Left lobe of liver (tissue), 2 donors: ENCODE data around the gene KCNJ15. TPM values are rescaled to one million over a fixed set of nuclear protein-coding genes. Genes with fewer than 3 reads are reported as not detected.
"Not testable (repeated sequence)": the region's sequence is repeated elsewhere in the genome, so short reads cannot be mapped to it uniquely, and the experiment has no call there.

Source experiments
- ATAC-seq: fragments of 200-7000 bp; cut with Tn5 transposase; one replicate; pipeline ENCODE4 v1.9.1; 2020; ENCODE audit warnings: mild to moderate bottlenecking, moderate library complexity
- DNase-seq: peaks from one replicate; pipeline ENCODE4 v3.0.0-alpha.2; 2020; ENCODE audit warnings: low spot score
- total RNA-seq: library from RNA; stranded (reverse); gene quantifications from one replicate; pipeline ENCODE4 v1.2.1, GENCODE V29; 2021
- donor health status: DM: no; HTN: no; CAD: no; lungs with moderate emphysema.
- donor health status: DM: no; HTN: yes; CAD: no.

KCNJ15 gene
- total RNA-seq, 1 donor from 2014 or later, result 1.8 TPM

DNA sequence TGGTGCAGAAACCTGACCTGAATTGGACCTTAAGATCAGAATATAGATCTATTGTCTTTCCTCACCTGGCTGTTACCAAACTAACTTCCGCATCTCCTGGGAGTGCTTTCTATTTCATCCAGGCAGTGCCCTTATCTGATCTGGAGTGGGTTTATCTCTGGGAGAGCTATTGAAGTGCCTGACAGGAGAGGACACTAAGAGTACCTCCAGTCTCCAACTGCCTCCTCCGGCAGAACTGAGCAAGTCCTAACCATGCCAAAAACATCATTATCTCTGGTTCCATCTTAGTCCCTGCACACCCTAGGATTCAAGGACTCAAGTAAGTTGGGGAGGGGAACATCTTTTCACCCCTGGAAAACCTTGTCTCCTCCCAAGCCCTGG, 12.4 kb upstream of the KCNJ15 start:
- no peak for ATAC-seq

DNA sequence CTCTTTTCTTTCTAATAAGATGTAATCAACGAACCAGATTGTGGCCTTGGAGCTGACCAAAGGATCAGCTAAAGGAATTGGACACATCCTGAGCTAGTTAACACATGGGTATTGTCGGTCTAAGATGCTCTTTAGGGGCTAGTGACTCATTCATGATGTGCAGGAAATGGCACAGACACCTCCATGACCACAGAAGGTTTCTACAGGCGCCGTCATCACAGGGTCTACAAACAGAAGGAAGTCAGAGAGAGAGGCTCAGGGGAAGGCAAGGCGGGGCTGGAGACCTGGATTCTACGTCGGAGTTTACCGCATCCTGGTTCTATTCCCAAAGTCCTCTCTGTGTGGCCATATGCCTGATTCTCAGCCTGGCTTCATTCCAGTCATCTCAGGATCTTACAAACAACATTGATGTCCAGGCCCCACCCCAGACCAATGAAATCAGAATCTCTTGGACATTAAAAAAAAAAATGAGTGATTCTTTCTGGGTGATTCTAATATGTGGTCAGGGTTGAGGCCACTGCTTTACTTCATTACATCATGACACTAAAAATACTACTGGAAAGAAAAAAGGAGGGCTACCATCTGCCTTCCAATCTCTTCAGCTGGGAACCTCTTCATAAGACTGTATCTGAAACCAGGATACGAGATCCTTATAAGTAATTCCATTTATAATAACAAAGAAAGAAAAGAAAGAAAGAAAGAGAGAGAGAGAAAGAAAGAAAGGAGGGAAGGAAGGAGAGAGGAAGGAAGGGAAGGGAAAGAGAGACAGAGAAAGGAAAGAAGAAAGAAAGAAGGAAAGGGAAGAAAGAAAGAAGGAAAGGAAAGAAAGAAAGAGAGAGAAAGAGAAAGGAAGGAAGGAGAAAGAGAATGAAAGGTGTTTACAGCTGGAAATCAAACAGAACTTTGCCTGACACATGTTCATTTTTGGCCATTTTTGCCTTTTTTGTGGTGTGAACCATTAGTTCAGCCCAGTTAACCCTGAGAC, 11.6 kb upstream of the KCNJ15 start:
- no peak for DNase-seq
- ATAC-seq, result no peak

More for the DNA sequence above, 12.4 kb upstream of the KCNJ15 start:
- no peak for DNase-seq

DNA sequence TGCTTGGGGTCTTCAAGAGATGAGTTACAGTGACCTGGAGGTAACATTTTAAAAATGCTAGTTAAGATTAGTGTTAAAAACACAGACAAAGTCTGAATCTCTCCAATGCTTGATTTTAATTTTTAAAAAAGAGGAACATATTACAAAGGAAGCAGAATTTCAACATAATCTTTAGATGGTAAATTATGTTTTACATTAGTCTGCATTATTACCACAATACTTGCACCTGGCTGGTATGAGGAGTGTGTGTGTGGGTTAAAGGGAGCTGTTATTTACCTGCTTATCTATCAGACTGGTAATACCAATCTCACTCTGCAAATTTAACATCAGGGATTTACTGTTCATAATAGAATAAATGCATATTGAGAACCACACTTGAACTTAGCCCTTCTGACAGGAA, 10.3 kb upstream of the KCNJ15 start:
- ATAC-seq (no peak), DNase-seq (no peak)

DNA sequence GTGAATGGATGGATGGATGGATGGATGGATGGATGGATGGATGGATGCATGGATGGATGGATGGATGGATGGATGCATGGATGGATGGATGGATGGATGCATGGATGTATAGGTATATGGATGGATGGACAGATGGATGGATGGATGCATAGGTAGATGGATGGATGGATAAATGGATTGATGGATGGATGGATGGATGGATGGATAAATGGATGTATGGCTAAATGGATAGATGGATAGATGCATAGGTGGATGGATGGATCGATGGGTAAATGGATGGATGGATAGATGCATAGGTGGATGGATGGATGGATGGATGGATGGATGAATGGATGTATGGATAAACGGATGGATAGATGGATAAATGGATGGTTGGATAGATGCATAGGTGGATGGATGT, 9.7 kb upstream of the KCNJ15 start:
- DNase-seq, ATAC-seq: not testable (repeated sequence)

DNA sequence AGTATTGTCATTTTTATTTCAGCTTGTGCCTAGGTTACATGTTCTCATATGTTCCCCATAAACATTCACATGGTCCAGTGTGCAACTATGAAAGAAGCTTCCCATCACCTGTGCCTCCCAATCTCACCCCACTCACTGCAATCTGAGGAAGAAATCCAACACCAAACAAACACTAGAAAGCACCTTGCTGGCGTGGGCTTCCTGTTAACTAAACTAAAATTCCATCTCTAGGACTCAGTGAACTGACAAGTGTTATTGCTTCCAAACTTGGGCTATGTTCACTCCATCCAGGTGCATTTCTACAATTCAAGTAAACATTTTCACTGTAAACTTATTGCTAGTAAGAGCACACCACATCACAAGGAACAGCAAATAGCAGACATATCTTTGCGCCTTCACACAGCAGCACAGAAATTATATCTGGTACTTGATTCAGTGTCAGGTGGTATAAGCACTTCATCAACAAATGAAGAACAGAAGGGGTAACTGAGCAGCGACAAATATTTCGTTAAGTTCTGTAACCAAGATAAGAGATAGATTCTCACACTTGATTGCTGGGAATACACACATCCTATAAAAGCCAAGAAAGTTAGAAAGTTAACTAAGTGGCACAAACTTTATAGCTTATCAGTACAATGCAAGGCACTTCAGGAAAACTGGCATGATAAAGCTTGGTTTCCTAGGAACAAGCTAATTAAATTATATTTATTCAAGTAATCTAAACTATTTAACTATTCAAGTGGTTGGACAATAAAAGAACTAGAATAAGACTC, 8.9 kb upstream of the KCNJ15 start:
- DNase-seq (no peak), ATAC-seq (no peak)

DNA sequence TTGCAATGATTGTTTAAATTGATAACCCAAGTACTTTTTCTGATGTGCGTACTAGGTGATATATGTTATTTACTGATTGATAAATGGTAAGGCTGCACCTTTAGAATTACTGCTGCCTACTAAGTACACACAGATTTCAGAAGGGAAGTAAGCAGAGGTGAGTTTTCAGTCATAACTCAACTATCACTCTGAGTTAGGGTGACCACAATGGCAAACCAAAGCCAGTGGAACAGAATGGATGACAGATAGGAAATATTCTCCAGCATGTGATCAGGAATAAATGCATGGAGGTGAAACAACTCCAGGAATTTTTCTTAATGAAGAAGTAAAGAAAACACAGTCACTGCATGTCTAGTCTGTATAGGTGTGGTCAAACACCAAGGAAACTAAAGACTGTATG, 7.5 kb upstream of the KCNJ15 start:
- no peak for ATAC-seq

DNA sequence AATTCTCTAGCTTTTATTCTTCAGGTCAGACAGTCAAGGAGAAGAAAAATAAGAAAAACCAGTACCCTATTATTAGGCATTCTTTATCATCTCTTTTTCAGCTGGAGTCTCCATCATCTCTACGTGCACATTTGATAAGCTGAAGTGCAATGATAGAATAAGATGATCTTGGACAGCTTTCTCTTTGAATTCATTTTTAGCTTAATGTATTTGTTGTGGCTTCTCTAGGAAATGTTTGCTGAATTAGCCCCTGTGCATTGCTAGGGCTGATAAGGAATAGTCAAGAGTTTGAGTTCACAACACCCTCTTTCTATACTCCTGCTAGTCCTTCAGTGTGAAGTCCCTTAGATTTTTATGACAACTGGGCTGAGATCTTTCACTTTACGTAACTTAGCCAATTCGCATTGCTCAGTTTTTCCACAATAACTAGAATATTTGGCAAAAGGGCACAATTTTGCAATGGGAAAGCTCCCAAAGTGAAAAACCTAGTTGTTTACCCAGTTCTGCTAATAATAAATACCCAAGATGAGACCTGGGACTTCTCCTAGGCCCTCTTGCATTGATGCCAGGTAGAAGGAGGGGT, 7.0 kb upstream of the KCNJ15 start:
- ATAC-seq (peak; percentile 37), DNase-seq (no peak)

More for the DNA sequence above, 7.5 kb upstream of the KCNJ15 start:
- DNase-seq, result no peak

DNA sequence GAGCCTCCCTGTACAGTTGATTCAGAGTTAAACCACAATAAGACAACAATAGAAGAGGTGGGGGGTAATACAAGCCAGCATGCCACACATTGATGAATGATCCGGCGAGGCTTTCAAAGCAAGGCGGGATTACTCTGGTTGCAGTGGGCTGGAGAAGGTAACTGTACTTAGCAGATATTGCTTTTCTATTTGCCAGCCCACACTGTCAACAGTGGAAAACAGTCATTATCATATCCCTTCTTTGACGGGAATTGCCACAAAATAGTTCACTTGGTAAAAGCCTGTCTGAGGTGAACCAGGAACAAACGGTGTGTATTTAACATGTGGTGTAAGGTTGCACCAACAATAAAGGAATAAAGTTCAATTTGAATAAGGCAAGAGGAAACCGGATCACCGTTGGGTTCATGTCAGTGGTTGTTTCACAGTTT, 5.8 kb upstream of the KCNJ15 start:
- ATAC-seq, result peak; percentile 90
- no peak for DNase-seq

DNA sequence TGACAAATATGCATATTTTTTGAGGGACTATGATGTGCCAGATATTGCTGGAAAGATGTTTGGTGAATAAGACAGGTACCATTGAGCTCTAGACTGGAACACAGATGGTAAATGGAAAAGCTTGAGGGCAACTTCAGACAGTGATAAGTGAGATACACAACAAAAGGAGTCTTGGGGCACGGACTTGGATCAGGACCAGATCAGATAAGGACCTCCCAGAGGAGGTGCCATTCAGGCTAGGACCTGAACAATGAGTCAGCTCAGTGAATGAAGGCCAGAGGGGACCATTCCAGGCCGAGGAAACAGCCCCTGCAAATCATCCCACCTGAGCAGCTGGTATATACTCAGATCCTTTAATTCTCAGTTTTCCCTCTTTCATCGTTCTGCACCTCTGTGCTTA, 1.8 kb upstream of the KCNJ15 start:
- no peak for DNase-seq
- no peak for ATAC-seq

DNA sequence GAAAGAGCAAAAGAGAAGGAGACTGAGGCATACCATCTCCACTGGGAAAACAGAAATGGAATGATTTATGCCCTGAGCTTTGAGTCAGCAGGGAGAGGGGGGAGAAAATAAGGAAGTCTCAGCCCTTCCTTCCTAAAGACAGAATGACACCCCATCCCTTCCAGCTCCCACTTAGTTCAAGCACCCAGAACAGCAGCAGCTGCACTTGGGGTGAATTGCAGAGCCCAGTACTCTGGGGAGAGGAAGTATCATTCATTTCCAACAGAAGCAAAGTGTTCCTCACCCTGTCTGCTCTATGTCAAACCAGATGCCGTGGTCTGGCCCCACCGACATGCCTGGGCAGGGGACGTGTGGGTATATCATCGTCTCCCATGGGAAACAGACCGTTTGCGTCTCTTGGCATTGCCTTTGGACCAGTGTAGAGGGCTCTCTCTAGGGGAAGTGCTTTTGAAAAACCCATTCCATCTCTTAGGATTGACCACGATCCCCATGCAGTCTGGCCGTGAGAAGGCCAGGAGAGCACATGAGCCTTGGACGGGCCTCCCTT, 1.1 kb upstream of the KCNJ15 start:
- DNase-seq, result no peak

DNA sequence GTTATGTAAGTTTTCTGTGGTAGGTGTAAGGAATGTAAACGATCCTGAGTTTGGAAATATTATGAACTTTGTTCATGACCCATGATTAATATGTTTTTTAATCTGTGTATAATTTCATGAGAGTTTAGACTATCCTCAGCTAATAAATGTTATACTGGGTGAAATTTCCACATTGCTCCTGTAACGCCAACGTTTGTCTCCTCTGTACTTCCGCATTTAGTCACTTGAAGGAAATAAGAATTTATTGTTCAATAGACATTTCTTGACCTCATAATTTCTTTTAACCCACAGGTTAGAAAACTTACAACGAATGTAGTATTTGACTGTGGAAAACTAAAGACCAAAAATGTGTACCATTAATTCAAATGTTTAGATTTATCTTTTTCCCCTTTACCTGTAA, 876 bp downstream of the KCNJ15 start:
- no peak for ATAC-seq
- no peak for DNase-seq

More for the DNA sequence above, 1.1 kb upstream of the KCNJ15 start:
- no peak for ATAC-seq

DNA sequence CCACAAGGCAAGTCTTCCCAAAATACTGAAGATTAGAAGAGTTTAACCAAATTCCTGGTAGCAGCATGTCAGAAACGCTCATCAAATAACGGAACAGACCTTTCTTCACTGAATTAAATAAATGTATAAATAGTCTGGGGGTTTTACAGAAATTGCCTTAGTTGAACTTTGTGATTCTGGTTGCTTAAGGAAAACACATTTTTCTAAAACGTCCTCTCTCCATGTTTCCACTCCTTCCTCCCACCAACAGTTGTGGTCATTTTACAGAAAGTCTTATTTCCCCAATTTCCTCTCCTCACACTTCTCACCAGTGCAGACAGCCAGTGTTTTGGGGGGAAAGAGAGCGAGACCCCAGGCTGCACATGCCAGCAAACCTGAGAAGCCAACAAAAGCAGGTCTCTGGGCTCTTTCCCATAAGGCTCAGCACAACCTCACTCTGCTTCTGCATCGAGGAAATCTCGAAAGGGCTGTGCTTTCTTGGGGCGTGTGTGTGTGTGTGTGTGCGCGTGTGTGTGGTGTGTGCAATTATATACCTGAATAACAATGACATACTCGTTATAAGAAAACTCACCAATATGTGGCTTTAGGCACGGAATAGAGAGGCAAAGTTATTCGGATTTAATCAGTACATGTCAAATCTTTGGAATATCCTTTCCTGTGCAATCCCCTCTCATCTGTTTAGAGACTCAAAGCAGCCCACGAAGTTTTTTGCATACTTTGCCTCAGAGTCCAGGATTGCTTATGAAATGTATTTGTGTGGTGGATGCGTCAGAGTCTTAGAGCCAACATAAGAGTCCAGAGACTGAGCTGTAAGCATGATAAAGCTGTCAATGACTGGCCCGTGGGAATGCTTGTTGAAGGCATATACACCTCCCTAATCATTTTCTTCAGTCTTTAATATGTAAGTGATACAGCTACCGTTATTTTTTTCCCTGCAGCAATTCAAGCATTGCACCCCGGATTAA, 2.0 kb downstream of the KCNJ15 start:
- DNase-seq (no peak), ATAC-seq (peak; percentile 58)

DNA sequence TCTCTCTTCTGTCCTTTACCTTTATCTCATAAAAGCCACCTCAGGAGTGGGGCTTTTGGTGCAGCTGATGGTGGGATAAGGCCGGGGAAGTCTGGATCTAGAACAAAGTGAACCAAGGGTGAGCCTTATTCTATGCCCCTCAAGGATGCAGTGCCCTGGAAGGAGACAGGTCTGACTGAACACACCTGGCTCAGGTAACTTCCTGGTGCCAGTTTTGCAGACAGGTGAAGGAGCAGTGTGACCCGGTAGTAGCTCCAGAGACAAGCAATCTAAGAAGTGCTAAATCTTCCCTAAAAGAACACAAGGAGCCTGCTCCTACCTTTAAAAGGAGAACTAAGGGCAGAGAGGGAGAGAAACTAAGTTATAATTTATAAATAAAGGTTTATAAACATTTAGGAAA, 2.9 kb downstream of the KCNJ15 start:
- ATAC-seq (no peak), DNase-seq (no peak)

DNA sequence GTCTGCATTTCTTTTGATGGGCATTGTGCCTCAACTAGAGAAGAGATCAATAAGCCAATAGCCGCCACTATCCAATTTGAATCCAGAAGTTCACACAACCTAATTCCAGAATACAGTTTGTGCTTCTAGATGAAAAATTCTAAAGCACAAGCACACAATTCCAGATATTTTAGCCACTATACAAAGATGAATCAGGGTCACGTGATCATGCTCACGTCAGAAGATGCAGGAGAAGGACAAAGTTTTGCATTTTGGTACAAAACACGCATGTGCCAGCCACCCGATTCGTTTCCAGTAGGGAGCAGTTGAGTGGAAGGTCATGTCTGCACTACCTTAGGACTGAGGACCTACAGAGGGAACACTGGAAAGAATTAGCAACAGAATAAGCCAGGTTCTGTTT, 3.6 kb downstream of the KCNJ15 start:
- no peak for ATAC-seq
- no peak for DNase-seq

DNA sequence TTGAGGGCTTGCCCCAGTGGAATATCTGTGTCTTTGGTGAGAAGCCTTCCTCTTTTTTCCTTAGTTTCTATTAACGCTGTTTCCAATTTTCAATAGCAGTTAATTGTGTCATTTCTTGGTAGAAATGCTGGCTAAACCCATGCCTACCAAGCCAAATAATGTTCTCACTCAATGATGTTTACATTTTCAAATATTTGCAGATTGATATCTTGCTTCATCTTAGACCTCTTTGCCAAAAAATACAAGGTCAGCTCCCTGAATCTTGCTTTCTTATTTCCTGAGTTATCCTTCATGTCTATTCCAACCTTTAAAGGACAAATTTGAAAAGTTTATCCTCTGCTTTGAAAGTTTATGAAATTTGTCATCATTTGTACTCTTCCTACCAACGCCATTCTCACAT, 5.1 kb downstream of the KCNJ15 start:
- DNase-seq (no peak), ATAC-seq (no peak)

DNA sequence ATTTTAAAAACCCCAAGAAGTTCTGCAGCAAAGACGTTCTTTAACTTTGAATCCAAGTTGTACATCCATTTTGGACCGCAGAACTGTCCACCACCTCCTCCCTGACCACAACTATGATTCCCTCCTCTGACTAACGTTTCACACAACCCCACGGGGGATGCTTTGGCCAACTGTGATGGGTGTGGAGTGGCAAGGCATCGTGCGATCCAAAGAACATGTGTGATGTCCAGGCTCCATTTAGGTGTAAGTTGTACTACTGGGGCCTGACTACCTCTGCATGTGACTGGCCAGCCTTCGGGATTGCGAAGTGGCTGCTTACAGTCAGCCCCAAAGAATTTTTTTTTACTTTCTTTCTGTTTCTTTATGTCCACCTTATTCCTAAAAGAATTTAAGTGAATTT, 6.7 kb downstream of the KCNJ15 start:
- DNase-seq (no peak), ATAC-seq (no peak)

DNA sequence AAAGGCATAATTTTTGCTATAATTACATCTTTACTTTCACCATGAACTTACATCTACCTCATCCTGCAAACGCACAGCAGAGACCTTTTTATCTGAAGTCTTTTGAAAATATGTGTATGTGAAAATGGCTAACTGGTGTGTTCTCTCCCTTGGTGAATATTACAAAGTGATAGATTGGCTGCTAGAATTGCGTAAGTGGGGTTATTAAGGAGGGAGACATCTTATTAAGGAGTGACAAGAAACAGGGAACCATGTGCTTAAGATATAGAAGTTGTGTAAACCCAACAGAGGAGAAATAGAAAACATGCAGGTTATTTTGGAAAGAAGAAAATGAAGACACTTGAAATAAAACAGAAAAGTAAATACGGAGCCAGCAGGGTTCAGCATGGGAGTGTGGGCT, 7.8 kb downstream of the KCNJ15 start:
- DNase-seq (no peak), ATAC-seq (no peak)

DNA sequence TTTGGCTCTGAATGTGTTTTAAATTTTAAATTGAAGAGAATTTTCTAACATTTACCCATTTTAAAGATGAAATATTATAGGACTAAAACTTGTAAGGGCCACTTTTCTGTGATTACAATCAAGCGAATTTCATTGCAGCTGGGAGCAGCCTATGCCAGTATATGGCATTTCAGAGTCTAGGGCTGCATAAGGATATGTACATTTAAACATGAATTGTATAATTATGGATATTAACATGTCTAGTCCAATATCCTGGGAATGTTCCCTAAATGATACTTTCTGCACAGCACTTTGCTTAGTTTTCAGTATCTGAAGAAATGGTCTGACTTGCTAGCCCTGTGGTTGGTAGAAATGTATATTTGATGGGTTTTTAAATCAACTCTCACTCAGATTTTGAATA, 8.4 kb downstream of the KCNJ15 start:
- ATAC-seq, result no peak

DNA sequence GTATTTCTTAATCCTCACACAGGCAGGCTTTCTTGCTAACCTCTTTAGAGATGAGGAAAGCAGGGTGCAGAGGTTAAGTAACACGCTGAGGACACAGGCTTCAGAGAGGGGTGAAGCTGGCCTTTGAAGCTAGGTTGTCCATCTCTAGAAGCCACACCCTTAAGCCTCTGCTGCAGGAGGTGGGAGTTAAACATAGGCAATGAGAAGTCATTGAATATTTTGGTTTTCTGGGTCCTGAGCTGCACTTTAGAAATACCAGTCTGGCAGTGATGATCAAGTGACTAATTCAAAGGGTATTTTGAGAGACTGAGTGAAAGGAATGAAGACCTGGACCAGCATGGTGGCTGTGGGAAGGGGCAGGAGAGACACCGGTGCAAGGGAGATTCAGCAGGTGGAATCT, 9.9 kb downstream of the KCNJ15 start:
- no peak for DNase-seq
- ATAC-seq, result no peak

More for the DNA sequence above, 8.4 kb downstream of the KCNJ15 start:
- DNase-seq, result no peak

DNA sequence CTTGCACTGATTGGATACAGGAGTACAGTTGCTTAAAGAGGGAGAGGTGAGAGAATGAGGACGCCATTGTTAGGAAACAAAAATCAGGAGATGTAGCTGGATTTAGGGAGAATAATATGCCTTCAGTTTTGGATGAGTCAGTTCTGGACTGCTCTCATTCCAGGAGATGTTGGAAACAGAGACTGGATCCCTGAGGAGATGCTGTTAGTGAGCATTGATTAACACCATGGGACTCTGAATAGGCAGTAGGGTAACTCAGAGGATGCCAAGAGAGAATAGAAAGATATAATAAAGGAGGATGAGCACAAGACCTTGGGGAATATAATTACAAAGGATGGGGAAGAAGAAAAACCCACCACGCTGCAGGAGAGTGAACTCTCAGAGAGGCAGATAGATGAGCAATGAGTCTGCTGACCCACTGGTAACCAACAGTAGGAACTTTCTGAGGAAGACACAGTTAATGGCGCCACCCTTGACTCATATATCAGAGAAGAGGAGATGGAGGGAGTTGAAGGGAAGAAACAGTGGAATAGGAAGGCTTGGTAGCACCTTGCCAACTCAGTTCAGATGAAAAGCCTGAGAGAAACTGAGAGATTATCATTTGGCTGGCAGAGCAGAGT, 10.5 kb downstream of the KCNJ15 start:
- ATAC-seq, result no peak
- no peak for DNase-seq
